CD4-positive, alpha-beta T cell (primary cell): ENCODE results near the gene ARRDC1. TPM values are rescaled to one million over a fixed set of nuclear protein-coding genes. Genes with fewer than 3 reads are reported as not detected.
A peak's percentile ranks its signal among the peaks of the same experiment; 100 is the strongest.

ENCODE experiments used
- ATAC-seq: fragments of 200-7000 bp; cut with Tn5 transposase; one replicate; pipeline ENCODE4 v1.10.0; 2022; ENCODE audit warnings: mild to moderate bottlenecking; ENCODE audit not compliant: poor library complexity
- CTCF ChIA-PET: fragments of 350-600 bp; sonication (Branson Sonifier 250); formaldehyde crosslinking; loops from one replicate; lab custom pipeline; 2021; ENCODE audit warnings: antibody characterized with exemption, inconsistent platforms; lab: Charles Lee
- POLR2A ChIA-PET: fragments of 350-600 bp; sonication (Branson Sonifier 250); formaldehyde crosslinking; loops from one replicate; lab custom pipeline; 2021; ENCODE audit warnings: antibody characterized with exemption, inconsistent platforms; lab: Charles Lee
- DNase-seq, 14 experiments: peaks; one replicate each; pipeline ENCODE4 v3.0.0-alpha.2; 2013 to 2020; ENCODE audit warnings: mixed read lengths in 2 of 14
- H3K27ac ChIP-seq, 2 donors: one replicate each; pipeline versions ENCODE4 v1.5.1 to v1.7.0; 2013; ENCODE audit warnings: low read length in 2 of 2, low read depth in 1 of 2, mild to moderate bottlenecking in 1 of 2
- H3K27me3 ChIP-seq, 2 experiments: 1 replicate in 1 of 2; 2 replicates in 1 of 2; pipeline versions ENCODE4 v1.6.1 to v1.7.0; 2013; ENCODE audit warnings: low read length in 2 of 2, control low read depth in 1 of 2, mild to moderate bottlenecking in 1 of 2, moderate library complexity in 1 of 2; ENCODE audit not compliant: insufficient read depth in 2 of 2, control insufficient read depth in 1 of 2
- H3K36me3 ChIP-seq: one replicate; pipeline ENCODE4 v1.6.1; 2013; ENCODE audit warnings: low read length, control low read depth; ENCODE audit not compliant: insufficient read depth
- H3K4me1 ChIP-seq: one replicate; pipeline ENCODE4 v1.6.1; 2013; ENCODE audit warnings: low read length, control low read depth; ENCODE audit not compliant: insufficient read depth
- H3K4me3 ChIP-seq: one replicate; pipeline ENCODE4 v1.5.1; 2013; ENCODE audit warnings: mild to moderate bottlenecking, low read length, moderate library complexity
- H3K9me3 ChIP-seq, 2 experiments: 1 replicate in 1 of 2; 2 replicates in 1 of 2; pipeline versions ENCODE4 v1.6.1 to v1.7.0; 2013; ENCODE audit warnings: low read length in 2 of 2, mild to moderate bottlenecking in 2 of 2, control low read depth in 1 of 2, moderate library complexity in 1 of 2; ENCODE audit not compliant: control insufficient read depth in 1 of 2, insufficient read depth in 1 of 2
- H3K27ac Mint-ChIP-seq: one replicate; pipeline ENCODE4 v1.8.0; 2020; ENCODE audit warnings: mixed read lengths
- H3K27me3 Mint-ChIP-seq: one replicate; pipeline ENCODE4 v1.8.0; 2021; ENCODE audit warnings: mixed read lengths
- H3K36me3 Mint-ChIP-seq: one replicate; pipeline ENCODE4 v1.8.0; 2021; ENCODE audit warnings: low read depth, mixed read lengths
- H3K4me1 Mint-ChIP-seq: one replicate; pipeline ENCODE4 v1.8.0; 2021; ENCODE audit warnings: low read depth, mixed read lengths
- H3K4me3 Mint-ChIP-seq: one replicate; pipeline ENCODE4 v1.8.0; 2020; ENCODE audit warnings: mild to moderate bottlenecking, mixed read lengths
- H3K9me3 Mint-ChIP-seq: one replicate; pipeline ENCODE4 v1.8.0; 2020; ENCODE audit warnings: mixed read lengths
- CTCF ChIP-seq: fragments of 200-600 bp; IDR thresholded peaks from one replicate; pipeline ENCODE4 v1.8.0; 2022; ENCODE audit warnings: antibody characterized with exemption, mild to moderate bottlenecking
- intact Hi-C, 2 experiments: fragments of 100-400 bp; cut with DNase I in 1 of 2; cut with micrococcal nuclease in 1 of 2; formaldehyde crosslinking; loops; one replicate each; pipeline versions ENCODE4 v1.15.1 to v1.9.0; 2023 to 2025; cut with DNase I, micrococcal nuclease
- total RNA-seq, 174 experiments: library from RNA in 2 of 174; stranded (reverse) in 2 of 174; gene quantifications; one replicate each; pipeline ENCODE4 v1.2.3 and lab custom pipeline; 2021 to 2026

Gene ARRDC1
- total RNA-seq, 2 experiments from 2014 or later, result 45.5 to 50.7 TPM

GRCh38 chr9:137639303-137640051, 34.0 kb downstream of the ARRDC1 start:
- ChIA-PET POLR2A (interaction anchor here (0.8 to 1.7 kb wide), 2 partner anchors 10 to 21 kb away, joined by 3 to 4 read pairs; partner anchors contain the start of gene EHMT1), CTCF (no interaction called here)
- no peaks in the 10 kb centered on the region for H3K27me3 Mint-ChIP-seq

GRCh38 chr9:137640862-137641261, 35.4 kb downstream of the ARRDC1 start:
- Histone ChIP-seq H3K27me3 (no peaks in the 10 kb centered on the region), H3K4me3 (no peak overlapping the region), H3K9me3 (no peaks in the 10 kb centered on the region), H3K4me1 (peaks cover 25% of the 10 kb centered on the region), H3K36me3 (peaks cover 20% of the 10 kb centered on the region), H3K27ac (peak overlapping the region in 1 of 2 donors; percentile 9)
- Mint-ChIP-seq H3K4me3 (no peak overlapping the region), H3K27me3 (no peaks in the 10 kb centered on the region), H3K4me1 (peaks cover 53% of the 10 kb centered on the region), H3K36me3 (peaks cover 45% of the 10 kb centered on the region), H3K27ac (peak overlapping the region; percentile 23), H3K9me3 (no peaks in the 10 kb centered on the region)
- DNase-seq (no peak), ATAC-seq (no peak)
- POLR2A ChIA-PET, result interaction anchor here (1.7 kb wide), 1 partner anchor 22 kb away, joined by 4 read pairs; the partner anchor contains the start of gene EHMT1
- intact Hi-C loops, result no loop called here
- CTCF ChIA-PET, result interaction anchor here (0.8 kb wide), 1 partner anchor 32 kb away, joined by 3 read pairs; no protein-coding TSS in a partner anchor
- no peak for TF ChIP-seq CTCF

More at GRCh38 chr9:137639303-137640051, 34.0 kb downstream of the ARRDC1 start:
- Mint-ChIP-seq H3K36me3 (peaks cover 37% of the 10 kb centered on the region), H3K27ac (peak overlapping the region; percentile 75), H3K4me3 (peak overlapping the region; percentile 74), H3K4me1 (peaks cover 46% of the 10 kb centered on the region), H3K9me3 (no peaks in the 10 kb centered on the region)
- intact Hi-C loops, result no loop called here
- no peaks in the 10 kb centered on the region for H3K27me3 ChIP-seq
- H3K36me3 ChIP-seq, result peaks cover 20% of the 10 kb centered on the region
- peak overlapping the region; percentile 25 for H3K4me3 ChIP-seq
- H3K9me3 ChIP-seq, result no peaks in the 10 kb centered on the region
- ATAC-seq (peak; percentile 76), DNase-seq (peak in 3 of 14 experiments; percentile 47 to 63 (median 54))
- H3K4me1 ChIP-seq, result peaks cover 25% of the 10 kb centered on the region
- peak overlapping the region; percentile 19 to 38 for H3K27ac ChIP-seq
- no peak for TF ChIP-seq CTCF

GRCh38 chr9:137642118-137642601, 36.7 kb downstream of the ARRDC1 start:
- ChIA-PET CTCF (no interaction called here), POLR2A (interaction anchor here (0.6 kb wide), 1 partner anchor 990 kb away, joined by 3 read pairs; no protein-coding TSS in a partner anchor)

More at GRCh38 chr9:137642118-137642601, 36.7 kb downstream of the ARRDC1 start:
- intact Hi-C loops, result no loop called here
- Mint-ChIP-seq H3K36me3 (peaks cover 57% of the 10 kb centered on the region), H3K4me1 (peaks cover 57% of the 10 kb centered on the region), H3K4me3 (no peak overlapping the region), H3K9me3 (no peaks in the 10 kb centered on the region), H3K27me3 (no peaks in the 10 kb centered on the region), H3K27ac (peak overlapping the region; percentile 22)
- no peaks in the 10 kb centered on the region for H3K9me3 ChIP-seq
- H3K4me3 ChIP-seq, result no peak overlapping the region
- no peaks in the 10 kb centered on the region for H3K27me3 ChIP-seq
- peaks cover 31% of the 10 kb centered on the region for H3K4me1 ChIP-seq
- H3K36me3 ChIP-seq, result peaks cover 27% of the 10 kb centered on the region
- ATAC-seq (no peak), DNase-seq (no peak)
- no peak for TF ChIP-seq CTCF
- no peak overlapping the region for H3K27ac ChIP-seq
